DND-41 (cell line): ENCODE results near the gene DCAF7.
A peak's percentile ranks its signal among the peaks of the same experiment; 100 is the strongest.

Experiments used
- ATAC-seq: fragments of 200-7000 bp; cut with Tn5 transposase; 3 replicates; pipeline ENCODE4 v1.9.1; 2021; ENCODE audit warnings: low read depth; ENCODE audit not compliant: insufficient read depth
- DNase-seq: peaks from one replicate; pipeline ENCODE4 v3.0.0-alpha.2; 2020
- H2AFZ ChIP-seq: 2 replicates; pipeline ENCODE4 v1.6.0; 2012; ENCODE audit warnings: low read depth, low read length
- H3K27ac ChIP-seq: 2 replicates; pipeline ENCODE4 v1.5.1; 2012; ENCODE audit warnings: low read length, inconsistent platforms
- H3K27me3 ChIP-seq: fragments of 200-600 bp; sonication (generic); 2 replicates; pipeline ENCODE4 v1.6.0; 2012; ENCODE audit warnings: low read length, mild to moderate bottlenecking, inconsistent platforms; ENCODE audit not compliant: insufficient read depth, poor library complexity
- H3K36me3 ChIP-seq: 2 replicates; pipeline ENCODE4 v1.5.1; 2012; ENCODE audit warnings: low read length, inconsistent platforms; ENCODE audit not compliant: insufficient read depth
- H3K4me1 ChIP-seq: 2 replicates; pipeline ENCODE4 v1.5.1; 2012; ENCODE audit warnings: mild to moderate bottlenecking, low read length; ENCODE audit not compliant: insufficient read depth
- H3K4me2 ChIP-seq: 2 replicates; pipeline ENCODE4 v1.6.0; 2012; ENCODE audit warnings: mild to moderate bottlenecking, moderate library complexity, low read length, inconsistent platforms; ENCODE audit not compliant: insufficient read depth
- H3K4me3 ChIP-seq, 2 experiments: fragments of 200-600 bp in 1 of 2; shearing (Covaris generic) in 1 of 2; 2 replicates each; pipeline ENCODE4 v1.5.1; 2012 to 2016; ENCODE audit warnings: inconsistent platforms in 2 of 2, low read length in 2 of 2, mild to moderate bottlenecking in 2 of 2, low read depth in 1 of 2, moderate library complexity in 1 of 2
- H3K79me2 ChIP-seq: 2 replicates; pipeline ENCODE4 v1.6.0; 2012; ENCODE audit warnings: low read length, inconsistent platforms; ENCODE audit not compliant: insufficient read depth
- H3K9ac ChIP-seq: 2 replicates; pipeline ENCODE4 v1.6.0; 2012; ENCODE audit warnings: low read depth, mild to moderate bottlenecking, inconsistent platforms, low read length, moderate library complexity
- H3K9me3 ChIP-seq: 2 replicates; pipeline ENCODE4 v1.5.1; 2012; ENCODE audit warnings: low read length, moderate library complexity, mild to moderate bottlenecking, inconsistent platforms; ENCODE audit not compliant: insufficient read depth, severe bottlenecking
- H4K20me1 ChIP-seq: 2 replicates; pipeline ENCODE4 v1.6.0; 2012; ENCODE audit warnings: low read length; ENCODE audit not compliant: insufficient read depth
- CTCF ChIP-seq: IDR thresholded peaks from 2 replicates; pipeline ENCODE4 v1.5.1; 2012; ENCODE audit warnings: borderline replicate concordance, low read length, moderate library complexity, mild to moderate bottlenecking; ENCODE audit not compliant: poor library complexity, severe bottlenecking; ENCODE audit errors: extremely low read depth
- EZH2 ChIP-seq: IDR thresholded peaks from 3 replicates; pipeline ENCODE4 v1.6.1; 2012; ENCODE audit warnings: borderline replicate concordance, low read depth, mild to moderate bottlenecking, moderate library complexity, low read length, inconsistent platforms; ENCODE audit not compliant: severe bottlenecking

DCAF7 gene

GRCh38 chr17:63519116-63519881 is 31.0 kb upstream of the DCAF7 start:
- Histone ChIP-seq H4K20me1 (peaks cover 23% of the 10 kb centered on the region), H3K36me3 (no peaks in the 10 kb centered on the region), H3K9me3 (no peaks in the 10 kb centered on the region), H3K79me2 (no peaks in the 10 kb centered on the region), H3K27ac (no peak overlapping the region), H3K9ac (no peak overlapping the region), H2AFZ (no peak overlapping the region), H3K4me3 (no peak overlapping the region), H3K4me1 (peaks cover 8% of the 10 kb centered on the region), H3K4me2 (no peak overlapping the region), H3K27me3 (peaks cover 4% of the 10 kb centered on the region)
- TF ChIP-seq EZH2 = no peak
- ATAC-seq (no peak), DNase-seq (no peak)

- Histone ChIP-seq H3K9ac (no peak overlapping the region), H3K27me3 (peaks cover 6% of the 10 kb centered on the region), H3K79me2 (no peaks in the 10 kb centered on the region), H3K4me3 (no peak overlapping the region), H3K4me1 (peaks cover 8% of the 10 kb centered on the region), H3K4me2 (no peak overlapping the region), H3K9me3 (no peaks in the 10 kb centered on the region), H3K27ac (no peak overlapping the region), H3K36me3 (no peaks in the 10 kb centered on the region), H2AFZ (no peak overlapping the region), H4K20me1 (peaks cover 26% of the 10 kb centered on the region)
- DNase-seq = no peak
- no peak for ATAC-seq
- TF ChIP-seq EZH2 = no peak
- TF ChIP-seq CTCF = no peak
Observed at GRCh38 chr17:63519972-63520882, 30.1 kb upstream of the DCAF7 start.

- ATAC-seq (peak; percentile 13; the same call in 2 of the 3 replicates), DNase-seq (no peak)
- Histone ChIP-seq H2AFZ (peak within 1 kb of the TSS; percentile 28; the same call in 1 of the 2 replicates), H3K27me3 (peaks cover 21% of the 10 kb centered on the region), H3K4me2 (peak within 1 kb of the TSS; percentile 77), H4K20me1 (peaks cover 28% of the 10 kb centered on the region), H3K4me3 (peak within 1 kb of the TSS in 1 of 2 experiments; percentile 49; a peak in 2 of 4 replicates), H3K4me1 (peaks cover 8% of the 10 kb centered on the region), H3K9ac (no peak within 1 kb of the TSS), H3K27ac (no peak within 1 kb of the TSS), H3K36me3 (no peaks in the 10 kb centered on the region), H3K79me2 (no peaks in the 10 kb centered on the region), H3K9me3 (no peaks in the 10 kb centered on the region)
- peak; percentile 20 for TF ChIP-seq CTCF
- TF ChIP-seq EZH2 = no peak
Observed at GRCh38 chr17:63523253-63523855, 26.9 kb upstream of the DCAF7 start, which contains the start of gene KCNH6. Gene KCNH6 (plus strand): TSS chr17:63523358. CDS start chr17:63523414, 56 bp downstream.
